ENCODE measurements around the gene SNUPN.
A peak's percentile ranks its signal among the peaks of the same experiment; 100 is the strongest.

DNA sequence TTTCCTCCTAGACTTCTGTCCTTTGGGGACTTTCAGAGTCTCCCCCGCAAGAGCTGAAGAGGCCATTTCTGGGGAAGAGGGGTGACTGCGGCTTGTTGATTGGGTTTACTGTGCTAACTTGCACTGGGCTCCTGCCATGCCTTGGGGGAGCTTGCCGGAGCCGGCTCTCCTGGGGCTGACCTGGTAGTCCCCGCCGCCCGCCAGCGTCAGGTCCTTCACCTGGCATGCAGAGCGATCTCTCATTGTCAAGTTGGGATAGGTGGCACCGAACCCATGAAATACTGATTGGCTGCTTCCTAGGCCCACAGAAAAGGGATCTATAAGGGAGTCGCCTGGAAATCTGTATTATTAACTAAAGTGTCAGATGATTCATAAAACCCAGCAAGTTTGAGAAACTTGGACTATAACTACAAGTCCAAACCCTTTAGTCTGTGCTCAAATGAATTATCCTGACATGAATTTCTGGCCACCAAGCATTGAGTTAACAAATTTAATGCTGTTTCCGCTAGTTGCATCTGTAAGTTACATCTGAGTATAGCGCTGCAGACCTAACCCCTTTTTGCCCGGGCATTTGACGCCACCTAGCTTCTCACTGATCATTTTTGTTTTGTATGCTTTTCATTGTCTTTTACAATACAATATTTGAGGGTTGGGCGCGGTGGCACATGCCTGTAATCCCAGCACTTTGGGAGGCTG lies 15.1 kb upstream of the SNUPN start:
- TF ChIP-seq POLR2A (IDR thresholded peaks at IDR 0.05) = no peak
- TF ChIP-seq, protein P1, sequence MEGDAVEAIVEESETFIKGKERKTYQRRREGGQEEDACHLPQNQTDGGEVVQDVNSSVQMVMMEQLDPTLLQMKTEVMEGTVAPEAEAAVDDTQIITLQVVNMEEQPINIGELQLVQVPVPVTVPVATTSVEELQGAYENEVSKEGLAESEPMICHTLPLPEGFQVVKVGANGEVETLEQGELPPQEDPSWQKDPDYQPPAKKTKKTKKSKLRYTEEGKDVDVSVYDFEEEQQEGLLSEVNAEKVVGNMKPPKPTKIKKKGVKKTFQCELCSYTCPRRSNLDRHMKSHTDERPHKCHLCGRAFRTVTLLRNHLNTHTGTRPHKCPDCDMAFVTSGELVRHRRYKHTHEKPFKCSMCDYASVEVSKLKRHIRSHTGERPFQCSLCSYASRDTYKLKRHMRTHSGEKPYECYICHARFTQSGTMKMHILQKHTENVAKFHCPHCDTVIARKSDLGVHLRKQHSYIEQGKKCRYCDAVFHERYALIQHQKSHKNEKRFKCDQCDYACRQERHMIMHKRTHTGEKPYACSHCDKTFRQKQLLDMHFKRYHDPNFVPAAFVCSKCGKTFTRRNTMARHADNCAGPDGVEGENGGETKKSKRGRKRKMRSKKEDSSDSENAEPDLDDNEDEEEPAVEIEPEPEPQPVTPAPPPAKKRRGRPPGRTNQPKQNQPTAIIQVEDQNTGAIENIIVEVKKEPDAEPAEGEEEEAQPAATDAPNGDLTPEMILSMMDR (IDR thresholded peaks at IDR 0.05) = peak in 2 of 3 experiments; percentile 15 to 32

All from testis (tissue), 2 donors.